IMR-90 (cell line): ENCODE results near the gene ULK1. TPM values are rescaled to one million over a fixed set of nuclear protein-coding genes. Genes with fewer than 3 reads are reported as not detected.

Experiments
- ATAC-seq: fragments of 200-7000 bp; cut with Tn5 transposase; 2 replicates; pipeline ENCODE4 v1.9.1; 2020; ENCODE audit warnings: low read depth, mild to moderate bottlenecking, moderate library complexity
- BruUV-seq: library from RNA; stranded (reverse); fragments of 400-500 nt; replicated peaks from 2 replicates; lab custom pipeline; 2021; lab: Mats Ljungman, UMichigan
- CTCF ChIA-PET: fragments of 300-600 bp; formaldehyde crosslinking; extraction: SDS; loops from one replicate; lab custom pipeline; 2021; ENCODE audit warnings: antibody characterized with exemption; lab: Yijun Ruan, JAX
- POLR2A ChIA-PET: fragments of 300-600 bp; sonication (Branson Sonifier 250); formaldehyde crosslinking; loops from one replicate; lab custom pipeline; 2022; ENCODE audit warnings: antibody characterized with exemption; ENCODE audit not compliant: unreplicated experiment; lab: Charles Lee
- DNase-seq: peaks from one replicate; pipeline ENCODE4 v3.0.0; 2013
- H2AFZ ChIP-seq: replicated peaks from 2 replicates; pipeline ENCODE3; 2013; ENCODE audit warnings: low read length, mild to moderate bottlenecking; ENCODE audit not compliant: poor library complexity
- H2AK5ac ChIP-seq: 2 replicates; pipeline ENCODE4 v1.6.1; 2013; ENCODE audit warnings: low read depth, low read length, inconsistent platforms
- H2AK9ac ChIP-seq: replicated peaks from 2 replicates; pipeline ENCODE3; 2013; ENCODE audit warnings: mild to moderate bottlenecking, low read depth, low read length, moderate library complexity; ENCODE audit not compliant: poor library complexity
- H2BK120ac ChIP-seq: 2 replicates; pipeline ENCODE4 v1.6.1; 2013; ENCODE audit warnings: low read depth, low read length, inconsistent platforms
- H2BK15ac ChIP-seq: 3 replicates; pipeline ENCODE4 v1.6.1; 2013; ENCODE audit warnings: low read depth, low read length, inconsistent platforms
- H2BK20ac ChIP-seq: 2 replicates; pipeline ENCODE4 v1.6.1; 2013; ENCODE audit warnings: low read depth, mild to moderate bottlenecking, inconsistent platforms, low read length, moderate library complexity
- H2BK5ac ChIP-seq: 2 replicates; pipeline ENCODE4 v1.6.1; 2013; ENCODE audit warnings: mild to moderate bottlenecking, low read depth, low read length, inconsistent platforms; ENCODE audit not compliant: poor library complexity, severe bottlenecking
- H3K14ac ChIP-seq: replicated peaks from 2 replicates; pipeline ENCODE4 v1.6.1; 2013; ENCODE audit warnings: low read depth, low read length, inconsistent platforms
- H3K18ac ChIP-seq: 2 replicates; pipeline ENCODE4 v1.6.1; 2013; ENCODE audit warnings: low read depth, low read length, control low read depth
- H3K23ac ChIP-seq: 2 replicates; pipeline ENCODE4 v1.6.1; 2013; ENCODE audit warnings: low read depth, low read length, inconsistent platforms
- H3K27ac ChIP-seq: 2 replicates; pipeline ENCODE4 v1.5.1; 2013; ENCODE audit warnings: mild to moderate bottlenecking, control low read depth, low read length; ENCODE audit not compliant: insufficient read depth
- H3K27me3 ChIP-seq: 2 replicates; pipeline ENCODE4 v1.6.1; 2013; ENCODE audit warnings: low read length; ENCODE audit not compliant: control insufficient read depth, insufficient read depth
- H3K36me3 ChIP-seq: 2 replicates; pipeline ENCODE4 v1.6.1; 2013; ENCODE audit warnings: low read length, mixed read lengths; ENCODE audit not compliant: control insufficient read depth, insufficient read depth
- H3K4ac ChIP-seq: 2 replicates; pipeline ENCODE4 v1.6.1; 2013; ENCODE audit warnings: low read depth, low read length, inconsistent platforms
- H3K4me1 ChIP-seq: 2 replicates; pipeline ENCODE4 v1.6.1; 2013; ENCODE audit warnings: low read length, mixed read lengths; ENCODE audit not compliant: control insufficient read depth, insufficient read depth
- H3K4me2 ChIP-seq: 2 replicates; pipeline ENCODE4 v1.6.1; 2013; ENCODE audit warnings: low read depth, mild to moderate bottlenecking, control low read depth, low read length, moderate library complexity
- H3K4me3 ChIP-seq: 2 replicates; pipeline ENCODE4 v1.5.1; 2013; ENCODE audit warnings: low read depth, mild to moderate bottlenecking, control low read depth, low read length, moderate library complexity; ENCODE audit not compliant: insufficient read depth
- H3K56ac ChIP-seq: 2 replicates; pipeline ENCODE4 v1.6.1; 2013; ENCODE audit warnings: low read length, inconsistent platforms; ENCODE audit not compliant: insufficient read depth; ENCODE audit errors: extremely low read depth
- H3K79me1 ChIP-seq, 2 experiments: 2 replicates each; pipeline ENCODE4 v1.6.1; 2013; ENCODE audit warnings: low read length in 2 of 2, inconsistent platforms in 1 of 2, low read depth in 1 of 2
- H3K9ac ChIP-seq: 2 replicates; pipeline ENCODE4 v1.6.1; 2013; ENCODE audit warnings: low read depth, low read length, control low read depth
- H3K9me1 ChIP-seq: 2 replicates; pipeline ENCODE4 v1.6.1; 2013; ENCODE audit warnings: low read length, inconsistent platforms; ENCODE audit not compliant: insufficient read depth
- H3K9me3 ChIP-seq: 2 replicates; pipeline ENCODE4 v1.6.1; 2013; ENCODE audit warnings: low read length; ENCODE audit not compliant: control insufficient read depth, insufficient read depth
- H4K20me1 ChIP-seq: 2 replicates; pipeline ENCODE4 v1.6.1; 2013; ENCODE audit warnings: low read length, inconsistent platforms; ENCODE audit not compliant: insufficient read depth
- H4K5ac ChIP-seq: 2 replicates; pipeline ENCODE4 v1.6.1; 2013; ENCODE audit warnings: mild to moderate bottlenecking, low read depth, low read length, control low read depth
- H4K8ac ChIP-seq, 2 experiments: 2 replicates each; pipeline ENCODE4 v1.6.1; 2013; ENCODE audit warnings: low read depth in 2 of 2, low read length in 2 of 2, control low read depth in 1 of 2, inconsistent platforms in 1 of 2
- H4K91ac ChIP-seq: 2 replicates; pipeline ENCODE4 v1.6.1; 2013; ENCODE audit warnings: low read depth, low read length, inconsistent platforms; ENCODE audit not compliant: insufficient read depth
- BHLHE40 ChIP-seq: fragments of 150-350 bp; IDR thresholded peaks from 2 replicates; pipeline ENCODE4 v1.6.1; 2016; ENCODE audit warnings: mild to moderate bottlenecking, low read depth, low read length
- CEBPB ChIP-seq: IDR thresholded peaks from 2 replicates; pipeline ENCODE4 v1.6.1; 2012; ENCODE audit warnings: low read depth, low read length, improper control_type of control experiment
- CHD1 ChIP-seq: IDR thresholded peaks from 2 replicates; pipeline ENCODE4 v1.6.1; 2012; ENCODE audit warnings: low read depth, low read length, improper control_type of control experiment
- FOS ChIP-seq: fragments of 150-350 bp; IDR thresholded peaks from 2 replicates; pipeline ENCODE4 v1.6.1; 2016; ENCODE audit warnings: low read depth, low read length
- MAFK ChIP-seq: IDR thresholded peaks from 2 replicates; pipeline ENCODE4 v1.6.1; 2012; ENCODE audit warnings: low read depth, low read length, improper control_type of control experiment
- MAZ ChIP-seq: IDR thresholded peaks from 2 replicates; pipeline ENCODE4 v1.6.1; 2012; ENCODE audit warnings: low read depth, mild to moderate bottlenecking, low read length, improper control_type of control experiment, moderate library complexity, borderline replicate concordance
- MXI1 ChIP-seq: IDR thresholded peaks from 2 replicates; pipeline ENCODE4 v1.6.1; 2012; ENCODE audit warnings: low read depth, mild to moderate bottlenecking, low read length, moderate library complexity, borderline replicate concordance
- NFE2L2 ChIP-seq: fragments of 150-350 bp; IDR thresholded peaks from 2 replicates; pipeline ENCODE4 v1.6.1; 2016; ENCODE audit warnings: low read depth, mild to moderate bottlenecking, low read length
- POLR2A ChIP-seq: IDR thresholded peaks from 2 replicates; pipeline ENCODE4 v1.6.1; 2012; ENCODE audit warnings: mild to moderate bottlenecking, low read depth, low read length
- RAD21 ChIP-seq: IDR thresholded peaks from 2 replicates; pipeline ENCODE4 v1.6.1; 2012; ENCODE audit warnings: low read length, improper control_type of control experiment
- RCOR1 ChIP-seq: IDR thresholded peaks from 2 replicates; pipeline ENCODE4 v1.6.1; 2012; ENCODE audit warnings: mild to moderate bottlenecking, low read length, improper control_type of control experiment; ENCODE audit not compliant: insufficient replicate concordance
- RFX5 ChIP-seq: IDR thresholded peaks from 2 replicates; pipeline ENCODE4 v1.8.0; 2012; ENCODE audit warnings: low read depth, mild to moderate bottlenecking, low read length, moderate library complexity
- SMC3 ChIP-seq: fragments of 150-350 bp; IDR thresholded peaks from 2 replicates; pipeline ENCODE4 v1.6.1; 2016; ENCODE audit warnings: low read depth, mild to moderate bottlenecking, antibody characterized with exemption, low read length, moderate library complexity
- WGBS, 2 experiments: methylation state at CpG; one replicate each; pipeline versions ENCODE4 v1.1.5 to v1.1.7; 2013; ENCODE audit warnings: missing lambda C conversion rate in 2 of 2; ENCODE audit not compliant: insufficient read length in 1 of 2; ENCODE audit errors: extremely low coverage in 2 of 2; 5-methylcytosine and 5-hydroxymethylcytosine counted together
- dilution Hi-C: fragments of 300-500 bp; cut with HindIII; formaldehyde crosslinking; loops from one replicate; pipeline ENCODE4 v1.14.3; 2018; ENCODE audit warnings: low sequenced_read_pairs; ENCODE audit not compliant: unreplicated experiment
- in situ Hi-C: fragments of 300-500 bp; cut with MboI; formaldehyde crosslinking; loops from 3 replicates; pipeline ENCODE4 v1.14.3; 2019; ENCODE audit warnings: low sequenced_read_pairs, inconsistent platforms, mixed read lengths
- intact Hi-C: fragments of 100-400 bp; cut with micrococcal nuclease; formaldehyde crosslinking; loops from 2 replicates; pipeline ENCODE4 v1.10.0; 2022
- polyA plus RNA-seq, 3 experiments: library from polyadenylated mRNA; depleted of rRNA; stranded (reverse); fragments of >200 nt; gene quantifications; 2 replicates each; pipeline ENCODE4 v1.2.3, GENCODE V29; 2012; ENCODE audit warnings: low replicate concordance in 1 of 3
- total RNA-seq: library from RNA; depleted of rRNA; stranded (reverse); fragments of >200 nt; gene quantifications from 2 replicates; pipeline ENCODE4 v1.2.3, GENCODE V29; 2012
- TF ChIP-seq, protein P1 (sequence below): fragments of 150-350 bp; IDR thresholded peaks from 2 replicates; pipeline ENCODE4 v1.6.1; 2017; ENCODE audit warnings: mild to moderate bottlenecking, antibody characterized with exemption, low read length, low read depth
- TF ChIP-seq, protein P2 (sequence below): conservative IDR thresholded peaks from 2 replicates; pipeline ENCODE4 v1.5.1; 2012; ENCODE audit warnings: mild to moderate bottlenecking, low read depth, low read length, improper control_type of control experiment
- TF ChIP-seq, protein P3 (sequence below): fragments of 150-350 bp; IDR thresholded peaks from 2 replicates; pipeline ENCODE4 v1.6.1; 2016; ENCODE audit warnings: low read depth, mild to moderate bottlenecking, low read length, moderate library complexity, borderline replicate concordance

ULK1 gene
- total and polyA plus RNA-seq, 2 of the 4 experiments (the other 2 are of a cell fraction): 1.8 to 19.2 TPM

DNA sequence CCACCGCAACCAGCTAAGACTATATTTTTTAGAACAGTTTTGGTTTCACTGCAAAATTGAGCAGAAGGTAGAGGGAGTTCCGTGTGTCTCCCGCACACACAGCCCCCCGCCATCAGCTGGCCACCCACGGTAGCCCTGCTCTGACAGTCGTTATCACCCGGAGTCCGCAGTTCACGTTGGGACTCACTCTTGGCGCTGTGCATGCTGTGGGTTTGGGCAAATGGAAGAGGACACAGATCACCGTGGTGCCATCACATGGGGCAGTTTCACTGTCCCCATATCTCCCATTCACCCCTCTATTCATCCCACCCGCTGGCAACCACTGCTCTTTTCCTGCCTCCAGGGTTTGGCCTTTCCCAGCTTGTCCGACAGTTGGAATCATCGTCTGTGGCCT lies 31.8 kb upstream of the ULK1 start:
- intact Hi-C loops: no loop called here
- TF ChIP-seq, protein P1, sequence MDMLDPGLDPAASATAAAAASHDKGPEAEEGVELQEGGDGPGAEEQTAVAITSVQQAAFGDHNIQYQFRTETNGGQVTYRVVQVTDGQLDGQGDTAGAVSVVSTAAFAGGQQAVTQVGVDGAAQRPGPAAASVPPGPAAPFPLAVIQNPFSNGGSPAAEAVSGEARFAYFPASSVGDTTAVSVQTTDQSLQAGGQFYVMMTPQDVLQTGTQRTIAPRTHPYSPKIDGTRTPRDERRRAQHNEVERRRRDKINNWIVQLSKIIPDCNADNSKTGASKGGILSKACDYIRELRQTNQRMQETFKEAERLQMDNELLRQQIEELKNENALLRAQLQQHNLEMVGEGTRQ: no peak
- TF ChIP-seq RAD21 (no peak), BHLHE40 (no peak), FOS (no peak), MAZ (no peak), MXI1 (no peak), NFE2L2 (no peak), RFX5 (no peak), CEBPB (no peak), POLR2A (no peak), RCOR1 (no peak), SMC3 (no peak), MAFK (no peak), CHD1 (no peak)
- TF ChIP-seq, protein P2, sequence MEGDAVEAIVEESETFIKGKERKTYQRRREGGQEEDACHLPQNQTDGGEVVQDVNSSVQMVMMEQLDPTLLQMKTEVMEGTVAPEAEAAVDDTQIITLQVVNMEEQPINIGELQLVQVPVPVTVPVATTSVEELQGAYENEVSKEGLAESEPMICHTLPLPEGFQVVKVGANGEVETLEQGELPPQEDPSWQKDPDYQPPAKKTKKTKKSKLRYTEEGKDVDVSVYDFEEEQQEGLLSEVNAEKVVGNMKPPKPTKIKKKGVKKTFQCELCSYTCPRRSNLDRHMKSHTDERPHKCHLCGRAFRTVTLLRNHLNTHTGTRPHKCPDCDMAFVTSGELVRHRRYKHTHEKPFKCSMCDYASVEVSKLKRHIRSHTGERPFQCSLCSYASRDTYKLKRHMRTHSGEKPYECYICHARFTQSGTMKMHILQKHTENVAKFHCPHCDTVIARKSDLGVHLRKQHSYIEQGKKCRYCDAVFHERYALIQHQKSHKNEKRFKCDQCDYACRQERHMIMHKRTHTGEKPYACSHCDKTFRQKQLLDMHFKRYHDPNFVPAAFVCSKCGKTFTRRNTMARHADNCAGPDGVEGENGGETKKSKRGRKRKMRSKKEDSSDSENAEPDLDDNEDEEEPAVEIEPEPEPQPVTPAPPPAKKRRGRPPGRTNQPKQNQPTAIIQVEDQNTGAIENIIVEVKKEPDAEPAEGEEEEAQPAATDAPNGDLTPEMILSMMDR: no peak
- TF ChIP-seq, protein P3, sequence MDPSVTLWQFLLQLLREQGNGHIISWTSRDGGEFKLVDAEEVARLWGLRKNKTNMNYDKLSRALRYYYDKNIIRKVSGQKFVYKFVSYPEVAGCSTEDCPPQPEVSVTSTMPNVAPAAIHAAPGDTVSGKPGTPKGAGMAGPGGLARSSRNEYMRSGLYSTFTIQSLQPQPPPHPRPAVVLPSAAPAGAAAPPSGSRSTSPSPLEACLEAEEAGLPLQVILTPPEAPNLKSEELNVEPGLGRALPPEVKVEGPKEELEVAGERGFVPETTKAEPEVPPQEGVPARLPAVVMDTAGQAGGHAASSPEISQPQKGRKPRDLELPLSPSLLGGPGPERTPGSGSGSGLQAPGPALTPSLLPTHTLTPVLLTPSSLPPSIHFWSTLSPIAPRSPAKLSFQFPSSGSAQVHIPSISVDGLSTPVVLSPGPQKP: no peak
- no peak for ATAC-seq
- Histone ChIP-seq H3K4me3 (no peak overlapping the region), H3K9me1 (peaks cover 7% of the 10 kb centered on the region), H3K18ac (no peak overlapping the region), H4K91ac (peak overlapping the region; percentile 72), H3K4me2 (no peak overlapping the region), H3K23ac (no peak overlapping the region), H3K56ac (no peak overlapping the region), H2AK9ac (peak overlapping the region; percentile 11), H2BK15ac (no peak overlapping the region), H2BK120ac (0 out of 2 replicates have a peak overlapping the region, but pooled peaks have one; percentile 3), H2BK20ac (no peak overlapping the region), H3K4me1 (peaks cover 8% of the 10 kb centered on the region), H4K20me1 (no peaks in the 10 kb centered on the region), H2AFZ (peak overlapping the region; percentile 72), H3K27ac (no peak overlapping the region), H3K27me3 (no peaks in the 10 kb centered on the region), H2AK5ac (peak overlapping the region; percentile 51; the same call in 1 of the 2 replicates), H3K4ac (peak overlapping the region; percentile 43), H4K5ac (no peak overlapping the region), H3K9me3 (no peaks in the 10 kb centered on the region), H3K36me3 (no peaks in the 10 kb centered on the region), H3K9ac (no peak overlapping the region), H2BK5ac (no peak overlapping the region), H4K8ac (no peak overlapping the region), H3K79me1 (no peaks in the 10 kb centered on the region), H3K14ac (no peak overlapping the region)
- no TSS peak for BruUV-seq
- dilution Hi-C loops: no loop called here
- CTCF ChIA-PET: no interaction called here
- in situ Hi-C loops: no loop called here
- WGBS, 2 experiments: 50% methylated on average over 1 of the region's 14 CpGs; no CpG with 5 or more reads in 1 of the 2 experiments
- POLR2A ChIA-PET: no interaction called here
- DNase-seq: no peak
